Measurements from ENCODE around the gene TP73.

Gene TP73

GRCh38 chr1:3756394-3756793 is 104.1 kb downstream of the TP73 start:
- no peak for DNase-seq
- TF ChIP-seq POLR2A (IDR thresholded peaks at IDR 0.05; ENCODE audit: low read length) (no peak), GATA1 (IDR thresholded peaks at IDR 0.05; ENCODE audit: low read depth, low read length) (no peak)

DNA sequence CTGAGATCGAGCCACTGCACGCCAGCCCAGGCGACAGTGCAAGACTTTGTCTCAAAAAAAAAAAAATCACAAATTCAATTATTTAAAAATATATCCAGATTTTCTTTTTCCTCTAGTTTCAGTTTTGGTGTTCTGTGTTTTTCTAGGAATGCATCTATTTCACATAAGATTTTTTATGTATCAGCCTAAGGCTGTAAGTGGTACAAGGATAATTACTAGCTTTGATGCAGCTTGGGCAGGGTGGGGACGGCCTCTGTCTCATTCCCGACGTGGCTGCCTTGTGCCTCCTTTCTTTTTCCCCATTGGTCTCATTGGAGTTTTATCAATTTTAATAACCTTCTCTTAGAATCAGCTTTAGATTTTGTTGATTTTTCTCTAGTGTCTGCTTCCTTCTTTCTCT is 106.8 kb downstream of the TP73 start:
- TF ChIP-seq GATA1 (IDR thresholded peaks at IDR 0.05; ENCODE audit: low read depth, low read length) (no peak), POLR2A (IDR thresholded peaks at IDR 0.05; ENCODE audit: low read length) (no peak)
- no peak for DNase-seq

- DNase-seq, result peak; percentile 78 to 93
- TF ChIP-seq POLR2A (IDR thresholded peaks at IDR 0.05; ENCODE audit: low read length), result peak; percentile 66
- peak; percentile 65 for TF ChIP-seq GATA1 (IDR thresholded peaks at IDR 0.05; ENCODE audit: low read depth, low read length)
Measured at GRCh38 chr1:3759796-3760195, 107.5 kb downstream of the TP73 start.

- DNase-seq, result no peak
- no peak for TF ChIP-seq GATA1 (IDR thresholded peaks at IDR 0.05; ENCODE audit: low read depth, low read length)
- no peak for TF ChIP-seq POLR2A (IDR thresholded peaks at IDR 0.05; ENCODE audit: low read length)
Measured at GRCh38 chr1:3761296-3762010, 109.1 kb downstream of the TP73 start.

DNA sequence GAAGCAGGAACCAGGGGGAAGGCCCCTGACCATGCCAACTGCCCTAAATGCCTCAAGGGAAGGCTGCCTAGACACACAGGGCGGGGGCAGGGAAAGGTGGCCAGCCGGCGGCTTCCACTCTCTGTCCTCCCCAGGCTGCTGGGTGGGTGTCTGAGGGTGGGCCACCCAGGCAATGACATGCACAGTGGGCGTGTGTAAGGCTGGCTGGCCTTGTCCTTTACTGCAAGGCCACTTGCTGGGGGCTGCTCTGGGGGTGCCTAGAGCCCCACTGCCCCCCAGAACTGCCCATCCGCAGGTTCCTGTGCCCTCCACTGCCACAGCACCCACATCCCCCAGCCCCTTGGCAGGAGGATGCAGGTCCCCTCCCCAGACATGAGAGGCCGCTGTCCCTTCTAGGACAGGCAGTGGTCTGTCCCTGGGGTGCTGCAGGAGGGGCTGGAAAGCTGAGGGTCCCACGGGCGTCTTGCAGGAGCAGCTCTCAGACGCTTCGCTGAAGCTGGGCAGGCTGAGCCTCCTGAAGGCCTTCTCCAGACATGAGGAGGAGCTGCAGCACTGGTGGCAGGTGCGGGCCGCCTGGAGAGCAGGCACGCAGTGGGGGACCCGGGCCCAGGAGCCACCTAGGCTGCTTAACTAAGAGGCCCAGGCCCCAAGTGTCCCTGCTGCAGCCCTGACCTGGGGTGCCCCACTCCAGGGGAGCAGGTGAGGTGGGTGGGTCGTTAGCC is 110.0 kb downstream of the TP73 start:
- DNase-seq, result no peak
- TF ChIP-seq GATA1 (IDR thresholded peaks at IDR 0.05; ENCODE audit: low read depth, low read length), result no peak
- TF ChIP-seq POLR2A (IDR thresholded peaks at IDR 0.05; ENCODE audit: low read length), result peak; percentile 8

- TF ChIP-seq GATA1 (IDR thresholded peaks at IDR 0.05; ENCODE audit: low read depth, low read length) (no peak), POLR2A (IDR thresholded peaks at IDR 0.05; ENCODE audit: low read length) (no peak)
- DNase-seq, result no peak
Measured at GRCh38 chr1:3762873-3763228, 110.5 kb downstream of the TP73 start.

- DNase-seq, result no peak
- TF ChIP-seq POLR2A (IDR thresholded peaks at IDR 0.05; ENCODE audit: low read length) (no peak), GATA1 (IDR thresholded peaks at IDR 0.05; ENCODE audit: low read depth, low read length) (no peak)
Measured at GRCh38 chr1:3763351-3764125, 111.2 kb downstream of the TP73 start.

- TF ChIP-seq POLR2A (IDR thresholded peaks at IDR 0.05; ENCODE audit: low read length), result peak; percentile 3
- no peak for TF ChIP-seq GATA1 (IDR thresholded peaks at IDR 0.05; ENCODE audit: low read depth, low read length)
- DNase-seq, result no peak
Measured at GRCh38 chr1:3767328-3767925, 115.1 kb downstream of the TP73 start.

- TF ChIP-seq POLR2A (IDR thresholded peaks at IDR 0.05; ENCODE audit: low read length) (no peak), GATA1 (IDR thresholded peaks at IDR 0.05; ENCODE audit: low read depth, low read length) (no peak)
Measured at GRCh38 chr1:3768811-3769390, 116.6 kb downstream of the TP73 start.

DNA sequence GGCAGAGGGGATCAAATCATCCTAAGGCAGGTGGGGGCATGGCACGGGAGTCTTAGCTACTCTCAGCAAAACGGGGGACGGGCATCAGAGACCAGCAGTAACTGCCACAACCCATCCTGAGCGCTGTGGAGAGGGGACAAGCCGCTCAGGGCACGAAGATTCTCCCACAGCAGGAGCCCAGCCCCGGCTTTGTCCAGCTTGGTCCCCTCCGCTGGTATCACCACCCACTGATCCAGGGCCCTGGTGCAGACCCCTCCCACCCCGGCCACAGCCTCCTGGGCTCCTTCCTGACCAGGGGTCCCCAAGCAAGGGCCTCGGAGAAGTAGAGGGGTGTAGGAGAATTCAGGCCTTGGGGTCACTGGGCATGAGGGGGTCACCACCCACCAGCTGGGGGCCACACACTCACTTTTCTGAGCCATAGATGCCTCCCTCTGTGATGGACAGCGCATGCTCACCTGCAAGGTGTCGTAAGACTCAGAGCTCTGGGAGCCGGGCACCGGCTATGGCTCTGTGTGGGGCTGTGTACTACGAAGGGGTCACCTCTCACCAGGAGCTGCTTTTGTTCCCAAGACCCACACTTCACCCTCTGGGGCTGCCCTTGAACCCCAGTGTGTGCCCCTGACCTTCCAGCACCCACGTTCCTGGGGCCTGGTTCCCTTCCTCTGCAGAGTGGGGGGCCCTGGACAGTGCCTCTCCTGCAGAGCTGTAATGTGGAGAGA is 117.9 kb downstream of the TP73 start:
- DNase-seq, result no peak
- TF ChIP-seq POLR2A (IDR thresholded peaks at IDR 0.05; ENCODE audit: low read length) (no peak), GATA1 (IDR thresholded peaks at IDR 0.05; ENCODE audit: low read depth, low read length) (no peak)

More at GRCh38 chr1:3768811-3769390, 116.6 kb downstream of the TP73 start:
- no peak for DNase-seq

DNA sequence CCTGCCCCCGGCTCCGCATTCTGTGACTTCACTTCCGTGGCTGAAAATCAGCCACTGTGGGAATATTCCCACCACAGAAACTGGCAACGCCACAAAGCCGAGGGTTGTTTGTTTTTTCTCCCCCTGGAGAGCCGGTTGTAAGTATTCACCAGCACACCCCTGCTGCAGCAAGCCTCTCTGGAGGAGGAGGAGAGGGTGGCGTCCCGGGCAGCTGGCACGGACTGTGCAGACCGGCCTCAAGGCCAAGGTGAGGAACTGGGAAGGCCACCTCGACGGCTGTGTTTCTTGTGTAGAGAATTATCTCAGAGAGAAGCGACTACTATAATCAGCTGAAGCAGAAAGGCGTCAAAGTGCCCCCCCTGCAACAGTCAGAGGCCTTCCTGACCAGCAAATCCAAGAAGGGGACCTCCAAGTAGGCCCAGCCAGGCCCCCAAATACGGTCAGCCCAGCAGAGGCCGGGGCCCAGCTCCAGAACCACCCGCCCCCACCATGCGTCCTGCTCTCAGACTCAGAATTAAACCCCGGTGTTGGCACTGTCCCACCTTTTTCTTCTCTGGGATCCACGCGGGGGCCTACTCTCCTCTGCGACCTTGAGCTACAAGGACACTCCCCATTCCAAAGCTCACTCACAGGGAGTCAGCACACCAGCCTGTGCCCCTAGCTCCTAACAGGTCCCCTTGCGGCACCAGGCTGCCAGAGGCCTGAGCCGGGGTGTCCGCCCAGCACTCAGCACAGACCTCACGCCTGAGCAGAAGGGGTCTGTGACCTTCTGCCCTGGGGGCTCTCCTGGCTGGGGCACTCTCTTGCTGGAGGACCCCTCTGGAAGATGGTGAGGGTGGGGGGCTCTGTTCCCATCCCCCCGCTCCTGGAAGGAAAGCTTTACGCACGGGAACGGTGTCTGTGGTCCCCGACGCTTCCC is 119.1 kb downstream of the TP73 start:
- no peak for TF ChIP-seq GATA1 (IDR thresholded peaks at IDR 0.05; ENCODE audit: low read depth, low read length)
- TF ChIP-seq POLR2A (IDR thresholded peaks at IDR 0.05; ENCODE audit: low read length), result no peak
- DNase-seq, result peak; percentile 43 to 49
